GM18505 (cell line): ENCODE data around the gene TBC1D2.
"Not testable (repeated sequence)": the region's sequence is repeated elsewhere in the genome, so short reads cannot be mapped to it uniquely, and the experiment has no call there.

Source experiments
- ATAC-seq: cut with Tn5 transposase; IDR thresholded peaks from one replicate; pipeline ENCODE4 v1.9.1; 2021; ENCODE audit not compliant: unreplicated experiment
- POLR2A ChIP-seq: IDR thresholded peaks from 4 replicates; pipeline ENCODE4 v1.6.1; 2011; ENCODE audit warnings: borderline replicate concordance; ENCODE audit not compliant: insufficient read depth, insufficient read length; ENCODE audit errors: extremely low read depth

The TBC1D2 gene

GRCh38 chr9:98285446-98285845 is 30.0 kb upstream of the TBC1D2 start:
- no peak for TF ChIP-seq POLR2A
- ATAC-seq, result no peak

- no peak for ATAC-seq
- TF ChIP-seq POLR2A, result no peak
Observed at GRCh38 chr9:98284754-98285153, 29.3 kb upstream of the TBC1D2 start.

DNA sequence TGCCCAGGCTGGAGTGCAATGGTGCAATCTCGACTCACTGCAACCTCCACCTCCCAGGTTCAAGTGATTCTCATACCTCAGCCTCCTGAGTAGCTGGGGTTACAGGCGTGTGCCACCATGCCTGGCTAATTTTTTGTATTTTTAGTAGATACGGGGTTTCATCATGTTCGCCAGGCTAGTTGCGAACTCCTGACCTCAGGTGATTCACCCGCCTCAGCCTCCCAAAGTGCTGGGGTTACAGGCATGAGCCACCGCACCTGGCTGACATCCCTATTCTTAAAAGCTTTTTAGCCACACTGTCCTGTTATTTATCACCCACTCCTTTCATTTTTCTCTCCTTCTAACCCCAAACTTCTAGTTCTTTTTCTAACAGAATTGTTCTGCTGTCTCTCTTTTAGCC is 27.7 kb upstream of the TBC1D2 start:
- ATAC-seq, result not testable (repeated sequence)

DNA sequence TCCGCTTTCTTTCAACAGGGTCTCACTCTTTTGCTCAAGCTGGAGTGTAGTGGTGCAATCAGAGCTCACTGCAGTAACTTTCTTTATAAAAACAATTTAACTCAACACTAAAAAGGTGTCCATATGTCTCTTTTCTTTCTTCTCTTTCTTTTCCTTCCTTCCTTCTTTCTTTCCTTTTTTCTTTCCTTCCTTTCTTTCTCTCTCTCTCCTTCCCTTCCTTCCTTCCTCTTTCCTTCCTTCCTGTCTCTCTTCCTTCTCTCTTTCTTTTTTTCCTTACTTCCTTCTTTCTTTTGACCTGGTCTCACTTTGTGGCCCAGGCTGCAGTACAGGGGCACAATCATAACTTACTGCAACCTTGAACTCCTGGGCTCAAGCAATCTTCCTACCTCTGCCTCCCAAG is 25.8 kb upstream of the TBC1D2 start:
- ATAC-seq, result no peak
- no peak for TF ChIP-seq POLR2A

- no peak for ATAC-seq
- TF ChIP-seq POLR2A, result no peak
Observed at GRCh38 chr9:98280574-98280973, 25.1 kb upstream of the TBC1D2 start.

GRCh38 chr9:98280162-98280561 is 24.7 kb upstream of the TBC1D2 start:
- TF ChIP-seq POLR2A, result no peak
- ATAC-seq, result no peak

GRCh38 chr9:98276907-98277469 is 21.5 kb upstream of the TBC1D2 start:
- no peak for TF ChIP-seq POLR2A
- no peak for ATAC-seq

DNA sequence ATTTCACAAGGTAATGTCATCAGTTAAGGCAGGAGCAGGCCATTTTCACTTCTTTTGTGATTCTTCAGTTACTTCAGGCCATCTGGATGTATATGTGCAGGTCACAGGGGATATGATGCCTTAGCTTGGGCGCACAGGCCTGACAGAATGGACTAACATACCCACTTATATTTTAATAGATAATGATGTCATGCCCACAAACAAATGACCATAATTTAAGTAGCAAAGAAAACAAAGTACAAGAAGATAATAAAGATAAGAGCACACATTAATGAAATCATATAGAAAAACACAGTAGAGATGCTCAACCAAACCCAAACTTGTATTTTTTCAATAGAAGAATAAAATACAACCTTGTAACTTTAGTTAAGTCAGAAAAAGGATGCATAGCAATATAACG is 19.7 kb upstream of the TBC1D2 start:
- ATAC-seq, result no peak
- TF ChIP-seq POLR2A, result no peak

- no peak for ATAC-seq
- TF ChIP-seq POLR2A, result no peak
Observed at GRCh38 chr9:98272083-98272482, 16.6 kb upstream of the TBC1D2 start.

DNA sequence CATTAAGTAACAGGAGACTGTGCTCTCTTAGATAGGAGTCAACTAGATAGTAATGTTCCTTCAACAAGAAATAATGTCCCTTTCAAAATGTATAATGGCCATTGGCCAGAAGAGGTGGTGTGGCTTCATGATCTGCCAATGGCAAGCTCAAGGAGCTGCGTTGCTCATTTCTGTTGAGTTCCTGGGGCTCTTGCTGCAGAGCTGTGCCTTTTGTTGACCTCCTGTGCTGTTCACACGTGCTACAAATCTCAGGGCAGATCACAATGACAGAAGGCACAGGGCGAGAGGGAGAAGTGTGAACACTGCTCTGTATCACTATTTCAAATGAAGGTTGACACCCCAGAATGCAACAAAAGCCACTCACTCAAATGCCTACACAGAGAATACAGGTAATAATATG is 16.0 kb upstream of the TBC1D2 start:
- TF ChIP-seq POLR2A, result no peak
- no peak for ATAC-seq

GRCh38 chr9:98270284-98270683 is 14.8 kb upstream of the TBC1D2 start:
- ATAC-seq, result not testable (repeated sequence)

DNA sequence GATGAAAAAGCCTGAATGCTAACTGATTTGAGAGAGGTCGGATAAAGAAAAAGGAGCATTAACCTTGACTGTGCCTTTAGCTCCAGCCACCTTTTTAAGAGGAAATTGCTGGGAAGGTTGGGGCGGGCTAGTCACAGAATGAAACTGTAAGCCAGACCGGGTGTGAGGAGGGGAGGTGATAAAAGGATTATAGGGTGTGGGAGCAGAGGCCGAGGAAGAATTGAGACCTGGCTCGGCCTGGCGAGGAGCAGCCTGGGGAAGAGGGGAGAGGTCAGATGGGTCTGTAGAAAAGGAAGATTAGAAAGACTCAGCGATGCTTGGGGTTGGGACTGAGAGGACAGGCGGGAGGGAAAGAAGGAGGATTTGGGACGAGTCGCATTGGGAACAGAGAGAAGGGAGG is 14.2 kb upstream of the TBC1D2 start:
- ATAC-seq, result not testable (repeated sequence)

DNA sequence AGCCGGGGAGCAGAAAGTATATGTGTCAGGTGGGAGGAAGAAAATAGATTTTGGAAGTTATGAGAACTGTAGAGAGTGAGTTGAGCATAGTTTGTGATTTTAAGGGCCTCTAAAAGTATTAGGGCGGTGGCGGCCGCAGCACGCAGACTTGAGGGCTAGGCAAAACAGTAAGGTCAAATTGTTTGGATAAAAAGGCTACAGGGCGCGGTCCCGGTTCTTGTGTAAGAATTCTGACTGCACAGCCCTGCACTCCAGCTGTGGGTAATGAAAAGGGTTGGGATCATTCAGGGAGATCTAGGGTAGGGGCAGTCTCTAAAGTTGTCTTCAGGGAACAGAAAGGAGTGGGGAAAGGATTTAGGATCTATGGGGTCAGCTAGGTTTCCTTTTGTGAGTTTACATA is 12.1 kb upstream of the TBC1D2 start:
- not testable (repeated sequence) for ATAC-seq

- TF ChIP-seq POLR2A, result no peak
- ATAC-seq, result no peak
Observed at GRCh38 chr9:98264516-98264915, 9.1 kb upstream of the TBC1D2 start.

- TF ChIP-seq POLR2A, result no peak
- ATAC-seq, result no peak
Observed at GRCh38 chr9:98263482-98264357, 8.3 kb upstream of the TBC1D2 start.
